ENCODE data around the gene SLC4A9. TPM values are rescaled to one million over a fixed set of nuclear protein-coding genes. Genes with fewer than 3 reads are reported as not detected.
A peak's percentile ranks its signal among the peaks of the same experiment; 100 is the strongest.

The SLC4A9 gene
- total RNA-seq, 1 donor, result not detected

- DNase-seq (ENCODE audit: low read depth), result no peak
- no peak overlapping the region for H3K4me3 ChIP-seq (ENCODE audit: low read depth, low read length)
- no peak for TF ChIP-seq CTCF (IDR thresholded peaks at IDR 0.05; ENCODE audit: insufficient read depth, low read length)
Measured at GRCh38 chr5:140360681-140361479, 886 bp downstream of the SLC4A9 start.

GRCh38 chr5:140361901-140362300 lies 1.9 kb downstream of the SLC4A9 start:
- H3K4me3 ChIP-seq (ENCODE audit: low read depth, low read length), result no peak overlapping the region
- no peak for TF ChIP-seq CTCF (IDR thresholded peaks at IDR 0.05; ENCODE audit: insufficient read depth, low read length)
- no peak for DNase-seq (ENCODE audit: low read depth)

- no peak overlapping the region for H3K4me3 ChIP-seq (ENCODE audit: low read depth, low read length)
- no peak for TF ChIP-seq CTCF (IDR thresholded peaks at IDR 0.05; ENCODE audit: insufficient read depth, low read length)
- no peak for DNase-seq (ENCODE audit: low read depth)
Measured at GRCh38 chr5:140362311-140362710, 2.3 kb downstream of the SLC4A9 start.

- H3K4me3 ChIP-seq (ENCODE audit: low read depth, low read length), result peak overlapping the region; percentile 59
- peak; percentile 56 for DNase-seq (ENCODE audit: low read depth)
- peak; percentile 93 for TF ChIP-seq CTCF (IDR thresholded peaks at IDR 0.05; ENCODE audit: insufficient read depth, low read length)
Measured at GRCh38 chr5:140362875-140363630, 3.1 kb downstream of the SLC4A9 start.

GRCh38 chr5:140363631-140364471 lies 3.9 kb downstream of the SLC4A9 start:
- H3K4me3 ChIP-seq (ENCODE audit: low read depth, low read length), result peak overlapping the region; percentile 59
- no peak for DNase-seq (ENCODE audit: low read depth)
- no peak for TF ChIP-seq CTCF (IDR thresholded peaks at IDR 0.05; ENCODE audit: insufficient read depth, low read length)

GRCh38 chr5:140364472-140364765 lies 4.4 kb downstream of the SLC4A9 start:
- no peak for DNase-seq (ENCODE audit: low read depth)
- TF ChIP-seq CTCF (IDR thresholded peaks at IDR 0.05; ENCODE audit: insufficient read depth, low read length), result no peak

More at GRCh38 chr5:140364472-140364765, 4.4 kb downstream of the SLC4A9 start:
- H3K4me3 ChIP-seq (ENCODE audit: low read depth, low read length), result no peak overlapping the region

Data from fibroblast of the aortic adventitia (primary cell).